Loucy (cell line): ENCODE results near the gene DDIT4L.

Experiments
- H2AFZ ChIP-seq: fragments of 200-600 bp; sonication (generic); 2 replicates; pipeline ENCODE4 v1.6.0; 2016; ENCODE audit warnings: antibody characterized with exemption, mild to moderate bottlenecking, low read length, moderate library complexity
- H3F3A ChIP-seq: fragments of 200-600 bp; 2 replicates; pipeline ENCODE4 v1.6.0; 2016; ENCODE audit warnings: antibody characterized with exemption, low read depth, mild to moderate bottlenecking
- H3K27me3 ChIP-seq: fragments of 200-600 bp; sonication (generic); 2 replicates; pipeline ENCODE4 v1.6.1; 2014; ENCODE audit warnings: low read length, mild to moderate bottlenecking; ENCODE audit not compliant: insufficient read depth, poor library complexity, severe bottlenecking
- H3K36me3 ChIP-seq: fragments of 200-600 bp; sonication (generic); 2 replicates; pipeline ENCODE4 v1.6.1; 2016; ENCODE audit warnings: low read length; ENCODE audit not compliant: insufficient read depth
- H3K4me1 ChIP-seq: fragments of 200-600 bp; sonication (generic); 2 replicates; pipeline ENCODE4 v1.5.1; 2014; ENCODE audit warnings: low read length, mild to moderate bottlenecking; ENCODE audit not compliant: insufficient read depth, poor library complexity, severe bottlenecking
- H3K4me2 ChIP-seq: fragments of 200-600 bp; sonication (generic); 2 replicates; pipeline ENCODE4 v1.6.0; 2014; ENCODE audit warnings: antibody characterized with exemption, low read length, low read depth, mild to moderate bottlenecking; ENCODE audit not compliant: poor library complexity, severe bottlenecking
- H3K4me3 ChIP-seq: fragments of 200-600 bp; sonication (generic); 2 replicates; pipeline ENCODE4 v1.5.1; 2014; ENCODE audit warnings: low read length, mild to moderate bottlenecking, mixed read lengths; ENCODE audit not compliant: poor library complexity, severe bottlenecking
- H3K79me2 ChIP-seq: fragments of 200-600 bp; sonication (generic); 2 replicates; pipeline ENCODE4 v1.6.1; 2014; ENCODE audit warnings: low read length; ENCODE audit not compliant: insufficient read depth
- H3K9ac ChIP-seq: fragments of 200-600 bp; sonication (generic); 2 replicates; pipeline ENCODE4 v1.6.0; 2014; ENCODE audit warnings: mild to moderate bottlenecking, low read depth, low read length, moderate library complexity; ENCODE audit not compliant: poor library complexity, severe bottlenecking
- H3K9me2 ChIP-seq: fragments of 200-600 bp; sonication (generic); replicated peaks from 2 replicates; pipeline ENCODE4 v1.6.1; 2016; ENCODE audit warnings: low read depth, low read length, mixed read lengths
- H3K9me3 ChIP-seq: fragments of 200-600 bp; sonication (generic); 2 replicates; pipeline ENCODE4 v1.6.1; 2014; ENCODE audit warnings: mild to moderate bottlenecking, antibody characterized with exemption, low read length, low read depth; ENCODE audit not compliant: insufficient read depth
- H4K20me1 ChIP-seq: fragments of 200-600 bp; sonication (generic); 2 replicates; pipeline ENCODE4 v1.6.0; 2014; ENCODE audit warnings: antibody characterized with exemption, low read length, mild to moderate bottlenecking; ENCODE audit not compliant: insufficient read depth, poor library complexity, severe bottlenecking
- EZH2phosphoT487 ChIP-seq: fragments of 200-600 bp; IDR thresholded peaks from 2 replicates; pipeline ENCODE4 v1.6.1; 2018; ENCODE audit warnings: antibody characterized with exemption, mild to moderate bottlenecking, moderate library complexity, borderline replicate concordance
- TF ChIP-seq, protein P1 (sequence below): fragments of 200-600 bp; sonication (generic); conservative IDR thresholded peaks from 2 replicates; pipeline ENCODE4 v1.5.1; 2014; ENCODE audit warnings: mild to moderate bottlenecking, antibody characterized with exemption, low read length

Gene DDIT4L

DNA sequence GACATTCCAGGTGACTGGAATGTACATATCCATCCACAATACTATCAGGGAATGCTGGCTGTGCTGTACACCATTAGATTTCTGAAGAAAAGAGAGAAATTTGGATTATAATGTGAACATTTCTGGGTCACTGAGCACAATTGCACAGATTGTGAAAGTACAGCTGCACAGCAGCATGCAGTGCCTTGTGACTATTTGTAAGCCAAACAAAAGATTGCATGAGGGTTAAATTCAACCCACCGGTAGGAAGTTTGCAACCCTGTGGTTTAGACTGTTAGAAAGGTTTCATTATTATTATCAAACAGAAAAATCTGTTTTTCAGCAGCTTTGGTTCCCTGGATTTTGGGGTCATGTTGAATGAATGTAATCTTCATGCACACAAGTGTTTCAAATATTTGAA, 24.5 kb downstream of the DDIT4L start:
- H2AFZ ChIP-seq, result peak overlapping the region; percentile 57
- H4K20me1 ChIP-seq, result no peaks in the 10 kb centered on the region
- no peaks in the 10 kb centered on the region for H3K9me2 ChIP-seq
- peak overlapping the region; percentile 46 for H3K4me3 ChIP-seq
- H3K79me2 ChIP-seq, result no peaks in the 10 kb centered on the region
- H3K4me2 ChIP-seq, result peak overlapping the region; percentile 64
- no peaks in the 10 kb centered on the region for H3K27me3 ChIP-seq
- TF ChIP-seq, protein P1, sequence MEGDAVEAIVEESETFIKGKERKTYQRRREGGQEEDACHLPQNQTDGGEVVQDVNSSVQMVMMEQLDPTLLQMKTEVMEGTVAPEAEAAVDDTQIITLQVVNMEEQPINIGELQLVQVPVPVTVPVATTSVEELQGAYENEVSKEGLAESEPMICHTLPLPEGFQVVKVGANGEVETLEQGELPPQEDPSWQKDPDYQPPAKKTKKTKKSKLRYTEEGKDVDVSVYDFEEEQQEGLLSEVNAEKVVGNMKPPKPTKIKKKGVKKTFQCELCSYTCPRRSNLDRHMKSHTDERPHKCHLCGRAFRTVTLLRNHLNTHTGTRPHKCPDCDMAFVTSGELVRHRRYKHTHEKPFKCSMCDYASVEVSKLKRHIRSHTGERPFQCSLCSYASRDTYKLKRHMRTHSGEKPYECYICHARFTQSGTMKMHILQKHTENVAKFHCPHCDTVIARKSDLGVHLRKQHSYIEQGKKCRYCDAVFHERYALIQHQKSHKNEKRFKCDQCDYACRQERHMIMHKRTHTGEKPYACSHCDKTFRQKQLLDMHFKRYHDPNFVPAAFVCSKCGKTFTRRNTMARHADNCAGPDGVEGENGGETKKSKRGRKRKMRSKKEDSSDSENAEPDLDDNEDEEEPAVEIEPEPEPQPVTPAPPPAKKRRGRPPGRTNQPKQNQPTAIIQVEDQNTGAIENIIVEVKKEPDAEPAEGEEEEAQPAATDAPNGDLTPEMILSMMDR, result no peak
- no peak for TF ChIP-seq EZH2phosphoT487
- no peaks in the 10 kb centered on the region for H3F3A ChIP-seq
- peak overlapping the region; percentile 54 for H3K9ac ChIP-seq
- H3K36me3 ChIP-seq, result no peaks in the 10 kb centered on the region; the same call in 1 of the 2 replicates
- peaks cover 49% of the 10 kb centered on the region for H3K4me1 ChIP-seq
- H3K9me3 ChIP-seq, result peaks cover 20% of the 10 kb centered on the region; the same call in 1 of the 2 replicates

DNA sequence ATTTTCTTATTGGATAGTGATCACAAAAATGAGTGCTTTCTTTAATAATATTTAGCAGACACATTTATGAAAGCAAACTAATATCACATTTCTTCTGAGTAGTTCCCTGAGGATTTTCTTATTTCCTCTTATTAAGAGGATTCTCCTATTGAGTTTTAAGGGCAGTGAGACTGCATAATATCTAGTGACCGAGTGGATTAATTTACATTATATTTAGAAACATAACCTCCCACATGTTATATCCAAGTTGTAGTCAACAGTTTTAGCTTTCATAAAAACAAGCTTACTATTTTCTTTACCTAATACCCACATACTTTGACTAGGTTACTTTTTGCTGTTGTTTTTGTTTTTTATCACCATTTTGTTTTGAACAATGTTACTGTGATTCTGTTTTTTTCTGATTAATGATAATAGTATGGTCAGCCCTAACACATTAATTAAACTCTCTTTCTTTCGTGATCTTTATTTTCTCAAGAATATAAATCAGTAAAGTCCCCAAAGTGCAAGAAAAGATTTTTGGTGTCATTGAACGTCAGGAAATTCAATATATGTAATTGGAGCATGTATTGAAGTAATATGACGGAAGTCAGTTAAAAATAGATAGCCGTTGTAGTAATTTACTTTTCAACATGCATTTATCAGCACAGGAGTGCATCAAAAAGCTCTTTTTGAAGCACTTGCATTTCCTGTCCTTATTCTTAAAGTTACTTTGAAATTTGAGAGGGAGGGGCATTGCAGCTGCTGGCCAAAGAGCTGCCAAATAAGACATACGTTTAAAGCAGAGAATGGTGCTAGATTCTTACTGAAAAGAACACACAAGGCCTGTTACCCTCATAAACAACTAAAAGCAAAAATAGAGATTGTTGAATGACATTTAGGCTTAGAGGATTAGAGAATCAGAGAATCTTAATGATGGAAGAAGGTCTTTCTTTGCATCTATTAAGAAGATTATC, 25.2 kb downstream of the DDIT4L start:
- H3K9me2 ChIP-seq, result no peaks in the 10 kb centered on the region
- no peak for TF ChIP-seq EZH2phosphoT487
- TF ChIP-seq, protein P1, result no peak
- H4K20me1 ChIP-seq, result no peaks in the 10 kb centered on the region
- H3K9me3 ChIP-seq, result peaks cover 24% of the 10 kb centered on the region; the same call in 1 of the 2 replicates
- H2AFZ ChIP-seq, result peak overlapping the region; percentile 57
- H3K79me2 ChIP-seq, result no peaks in the 10 kb centered on the region
- H3K36me3 ChIP-seq, result no peaks in the 10 kb centered on the region; the same call in 1 of the 2 replicates
- peak overlapping the region; percentile 64 for H3K4me2 ChIP-seq
- peaks cover 42% of the 10 kb centered on the region for H3K4me1 ChIP-seq
- H3K9ac ChIP-seq, result peak overlapping the region; percentile 54
- peak overlapping the region; percentile 46 for H3K4me3 ChIP-seq
- no peaks in the 10 kb centered on the region for H3F3A ChIP-seq
- H3K27me3 ChIP-seq, result no peaks in the 10 kb centered on the region

DNA sequence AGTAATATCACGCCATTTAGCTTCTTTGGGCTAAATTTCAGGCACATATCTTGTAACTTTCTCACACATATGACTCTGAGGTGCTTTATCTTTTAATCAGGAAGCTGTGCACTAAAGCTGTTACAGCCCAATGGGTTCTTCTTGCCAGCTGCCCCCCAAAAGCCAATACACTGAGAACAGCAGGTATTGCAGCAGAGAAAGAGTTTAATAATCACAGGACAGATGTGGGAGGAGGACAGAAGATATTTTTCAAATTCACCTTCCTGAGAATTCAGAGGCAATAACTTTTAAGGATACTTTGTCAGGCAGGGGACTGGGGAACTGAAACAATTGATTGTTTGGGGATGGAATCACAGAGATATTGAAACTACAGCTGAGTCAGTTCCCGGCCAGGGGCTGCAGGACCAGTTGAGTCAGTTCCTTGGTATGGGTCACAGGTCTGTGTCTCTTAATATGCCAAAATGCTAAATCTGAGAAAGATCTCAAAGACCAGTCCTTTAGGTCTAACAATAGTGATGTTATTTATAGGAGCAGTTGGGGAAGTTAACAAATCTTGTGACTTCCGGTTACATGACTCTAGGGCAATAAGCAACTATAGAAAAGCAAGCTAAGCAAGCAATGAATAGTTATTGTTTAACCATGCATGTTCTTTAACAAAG, 28.1 kb downstream of the DDIT4L start:
- H3K36me3 ChIP-seq, result no peaks in the 10 kb centered on the region; the same call in 1 of the 2 replicates
- TF ChIP-seq EZH2phosphoT487, result no peak
- TF ChIP-seq, protein P1, result no peak
- H3K9me3 ChIP-seq, result peaks cover 26% of the 10 kb centered on the region; the same call in 1 of the 2 replicates

More for the DNA sequence above, 28.1 kb downstream of the DDIT4L start:
- Histone ChIP-seq H3K4me3 (no peak overlapping the region), H3K27me3 (no peaks in the 10 kb centered on the region), H4K20me1 (no peaks in the 10 kb centered on the region), H2AFZ (no peak overlapping the region), H3K79me2 (no peaks in the 10 kb centered on the region), H3F3A (no peaks in the 10 kb centered on the region), H3K9ac (no peak overlapping the region), H3K4me2 (no peak overlapping the region), H3K9me2 (no peaks in the 10 kb centered on the region), H3K4me1 (peaks cover 22% of the 10 kb centered on the region)
